Right atrium auricular region (tissue), 2 donors: ENCODE results near the gene UTP3. TPM values are rescaled to one million over a fixed set of nuclear protein-coding genes. Genes with fewer than 3 reads are reported as not detected.

Source experiments
- DNase-seq: peaks from one replicate; pipeline ENCODE4 v3.0.0-alpha.2; 2019; ENCODE audit warnings: low spot score
- H3K27ac ChIP-seq, 2 donors: fragments of 200-600 bp; sonication (generic); 1 replicate in 1 of 2; 2 replicates in 1 of 2; pipeline ENCODE4 v1.5.1; 2016 to 2019
- H3K27me3 ChIP-seq, 2 donors: fragments of 200-600 bp; sonication (generic); one replicate each; pipeline versions ENCODE4 v1.5.1 to v1.6.0; 2017 to 2019
- H3K36me3 ChIP-seq: fragments of 200-600 bp; sonication (generic); one replicate; pipeline ENCODE4 v1.5.1; 2016
- H3K4me1 ChIP-seq, 2 donors: fragments of 200-600 bp; sonication (generic); one replicate each; pipeline versions ENCODE4 v1.5.1 to v1.6.0; 2017 to 2019
- H3K4me3 ChIP-seq, 2 donors: fragments of 200-600 bp; sonication (generic); 1 replicate in 1 of 2; 2 replicates in 1 of 2; pipeline ENCODE4 v1.5.1; 2017 to 2019; ENCODE audit warnings: mild to moderate bottlenecking in 1 of 2, moderate library complexity in 1 of 2
- H3K9me3 ChIP-seq, 2 donors: fragments of 200-600 bp; sonication (generic); one replicate each; pipeline ENCODE4 v1.5.1; 2019
- CTCF ChIP-seq, 2 donors: fragments of 200-600 bp; sonication (generic); IDR thresholded peaks; one replicate each; pipeline ENCODE4 v1.5.1; 2019; ENCODE audit warnings: antibody characterized with exemption in 2 of 2
- total RNA-seq, 2 donors: library from RNA; depleted of rRNA; stranded (reverse); fragments of >200 nt; gene quantifications; one replicate each; pipeline ENCODE4 v1.1.0, GENCODE V29; 2016

Gene UTP3
- total RNA-seq, 2 donors from 2014 or later, result 12.5 to 14.0 TPM

GRCh38 chr4:70671091-70671490, 17.2 kb upstream of the UTP3 start:
- Histone ChIP-seq H3K36me3 (no peaks in the 10 kb centered on the region), H3K4me1 (no peaks in the 10 kb centered on the region), H3K27me3 (no peaks in the 10 kb centered on the region), H3K27ac (no peak overlapping the region), H3K9me3 (no peaks in the 10 kb centered on the region), H3K4me3 (no peak overlapping the region)
- no peak for TF ChIP-seq CTCF (IDR thresholded peaks at IDR 0.05)
- no peak for DNase-seq

- no peaks in the 10 kb centered on the region for H3K36me3 ChIP-seq
- DNase-seq, result no peak
- no peaks in the 10 kb centered on the region for H3K9me3 ChIP-seq
- no peak overlapping the region for H3K27ac ChIP-seq
- H3K4me1 ChIP-seq, result no peaks in the 10 kb centered on the region
- H3K27me3 ChIP-seq, result no peaks in the 10 kb centered on the region
- no peak for TF ChIP-seq CTCF (IDR thresholded peaks at IDR 0.05)
- H3K4me3 ChIP-seq, result no peak overlapping the region
Observed at GRCh38 chr4:70674191-70674590, 14.1 kb upstream of the UTP3 start.

GRCh38 chr4:70674731-70675130, 13.6 kb upstream of the UTP3 start:
- H3K36me3 ChIP-seq, result no peaks in the 10 kb centered on the region
- H3K27ac ChIP-seq, result no peak overlapping the region
- no peaks in the 10 kb centered on the region for H3K27me3 ChIP-seq
- no peak for DNase-seq
- no peak overlapping the region for H3K4me3 ChIP-seq
- H3K9me3 ChIP-seq, result no peaks in the 10 kb centered on the region
- TF ChIP-seq CTCF (IDR thresholded peaks at IDR 0.05), result no peak
- H3K4me1 ChIP-seq, result no peaks in the 10 kb centered on the region

- no peak for DNase-seq
- Histone ChIP-seq H3K27ac (no peak overlapping the region), H3K27me3 (no peaks in the 10 kb centered on the region), H3K9me3 (no peaks in the 10 kb centered on the region), H3K36me3 (no peaks in the 10 kb centered on the region), H3K4me3 (no peak overlapping the region), H3K4me1 (no peaks in the 10 kb centered on the region)
- no peak for TF ChIP-seq CTCF (IDR thresholded peaks at IDR 0.05)
Observed at GRCh38 chr4:70676554-70677090, 11.7 kb upstream of the UTP3 start.

- Histone ChIP-seq H3K36me3 (no peaks in the 10 kb centered on the region), H3K27me3 (no peaks in the 10 kb centered on the region), H3K4me3 (no peak overlapping the region), H3K4me1 (no peaks in the 10 kb centered on the region), H3K27ac (no peak overlapping the region), H3K9me3 (no peaks in the 10 kb centered on the region)
- no peak for TF ChIP-seq CTCF (IDR thresholded peaks at IDR 0.05)
- DNase-seq, result no peak
Observed at GRCh38 chr4:70678383-70678999, 9.8 kb upstream of the UTP3 start.

GRCh38 chr4:70680934-70681333, 7.4 kb upstream of the UTP3 start:
- no peaks in the 10 kb centered on the region for H3K36me3 ChIP-seq
- no peaks in the 10 kb centered on the region for H3K27me3 ChIP-seq
- DNase-seq, result no peak
- no peak overlapping the region for H3K4me3 ChIP-seq
- no peaks in the 10 kb centered on the region for H3K9me3 ChIP-seq
- TF ChIP-seq CTCF (IDR thresholded peaks at IDR 0.05), result no peak
- H3K4me1 ChIP-seq, result no peaks in the 10 kb centered on the region
- no peak overlapping the region for H3K27ac ChIP-seq
